GM21381 (cell line): Measurements from ENCODE around the gene SGTA.
A peak's percentile ranks its signal among the peaks of the same experiment; 100 is the strongest.

Experiments
- ATAC-seq: cut with Tn5 transposase; IDR thresholded peaks from one replicate; pipeline ENCODE4 v1.9.1; 2021; ENCODE audit warnings: mild to moderate bottlenecking, moderate library complexity; ENCODE audit not compliant: unreplicated experiment

The SGTA gene

GRCh38 chr19:2756921-2757881 is 25.9 kb downstream of the SGTA start:
- ATAC-seq, result no peak

- ATAC-seq, result no peak
These were observed 26.6 kb downstream of the SGTA start for GRCh38 chr19:2756477-2756876.

DNA sequence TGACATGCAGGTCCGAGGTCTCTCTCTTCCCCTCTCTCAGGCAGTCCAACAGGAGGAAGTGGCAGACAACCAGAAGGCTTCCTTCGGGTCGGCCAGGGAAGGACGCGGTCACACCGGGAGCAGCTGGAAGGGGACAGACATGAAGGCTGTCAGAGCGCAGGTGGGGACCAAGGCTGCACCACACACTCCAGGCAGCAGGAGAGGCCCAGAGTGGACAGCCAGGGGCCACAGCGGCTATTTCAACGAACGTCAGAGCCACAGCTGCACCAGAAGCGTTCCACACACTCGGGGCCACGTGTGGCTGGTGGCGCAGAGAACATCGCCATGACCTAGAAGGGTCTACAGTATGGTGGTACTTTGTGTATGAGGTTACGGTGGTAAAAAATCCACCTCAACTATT is 27.3 kb downstream of the SGTA start:
- ATAC-seq, result no peak

DNA sequence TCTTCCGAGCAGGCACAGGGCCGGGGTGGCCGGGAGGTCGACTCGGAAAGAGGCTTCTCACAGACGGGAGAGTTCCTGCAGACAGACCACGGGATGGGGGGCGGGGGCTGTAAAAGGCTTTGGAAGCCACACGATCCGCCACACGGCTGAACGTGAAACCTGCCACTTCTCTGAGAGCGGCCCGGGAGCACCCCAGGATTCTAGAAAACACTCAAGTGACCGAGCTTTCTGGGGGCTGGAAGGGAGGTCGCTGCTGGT is 27.7 kb downstream of the SGTA start:
- no peak for ATAC-seq

GRCh38 chr19:2754659-2755447 is 28.2 kb downstream of the SGTA start:
- no peak for ATAC-seq

- ATAC-seq, result no peak
These were observed 31.6 kb downstream of the SGTA start for GRCh38 chr19:2751438-2751830.

- ATAC-seq, result no peak
These were observed 32.1 kb downstream of the SGTA start for GRCh38 chr19:2750808-2751437.

DNA sequence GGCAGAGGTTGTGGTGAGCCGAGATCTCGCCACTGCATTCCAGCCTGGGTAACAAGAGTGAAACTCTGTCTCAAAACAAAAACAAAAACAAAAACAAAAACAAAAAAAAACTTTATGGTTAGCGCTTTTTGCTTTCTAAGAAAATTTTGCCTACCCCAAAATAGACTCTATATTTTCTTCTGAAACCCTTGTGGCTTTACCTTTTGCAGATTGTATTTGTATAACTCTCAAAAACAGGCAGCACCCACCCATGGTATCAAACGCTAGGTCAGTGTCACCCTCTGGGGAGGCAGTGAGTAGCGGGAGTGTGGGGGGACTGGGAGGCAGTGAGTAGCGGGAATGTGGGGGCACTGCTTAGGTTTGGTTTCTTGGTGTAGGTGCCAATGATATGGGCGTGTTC is 35.7 kb downstream of the SGTA start:
- ATAC-seq, result no peak

DNA sequence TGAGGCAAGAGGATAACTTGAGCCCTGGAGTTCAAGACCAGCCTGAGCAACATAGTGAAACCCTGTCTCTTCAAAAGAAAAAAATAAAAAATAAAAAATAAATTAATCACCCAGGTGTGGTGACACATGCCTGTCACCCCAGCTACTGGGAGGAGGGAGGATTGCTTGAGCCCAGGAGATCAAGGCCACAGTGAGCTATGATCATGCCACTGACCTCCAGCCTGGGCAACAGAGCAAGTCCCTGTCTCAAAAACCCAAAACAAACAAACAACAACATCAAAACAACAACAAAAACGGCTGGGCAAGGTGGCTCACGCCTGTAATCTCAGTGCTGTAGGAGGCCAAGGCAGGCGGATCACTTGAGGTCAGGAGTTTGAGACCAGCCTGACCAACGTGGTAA is 39.0 kb downstream of the SGTA start:
- ATAC-seq, result no peak

DNA sequence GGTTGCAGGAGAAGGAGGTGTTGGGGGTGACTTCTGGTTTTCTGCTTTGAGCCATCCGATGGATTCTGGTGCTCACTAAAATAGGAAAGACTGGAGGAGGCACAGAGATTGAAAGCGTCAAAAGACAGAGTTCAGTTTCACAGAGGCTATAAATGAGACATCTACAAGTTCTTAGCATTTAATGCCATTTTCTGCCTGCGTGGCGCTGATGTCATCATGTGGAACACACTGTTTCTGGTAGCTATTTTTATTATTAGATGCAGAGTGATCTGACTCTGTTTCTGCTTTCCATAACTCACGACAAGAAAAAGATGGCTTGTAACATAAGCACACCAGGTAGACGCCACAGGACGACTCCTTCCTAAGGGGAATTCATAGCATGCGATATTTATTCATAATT is 40.0 kb downstream of the SGTA start:
- ATAC-seq, result no peak

DNA sequence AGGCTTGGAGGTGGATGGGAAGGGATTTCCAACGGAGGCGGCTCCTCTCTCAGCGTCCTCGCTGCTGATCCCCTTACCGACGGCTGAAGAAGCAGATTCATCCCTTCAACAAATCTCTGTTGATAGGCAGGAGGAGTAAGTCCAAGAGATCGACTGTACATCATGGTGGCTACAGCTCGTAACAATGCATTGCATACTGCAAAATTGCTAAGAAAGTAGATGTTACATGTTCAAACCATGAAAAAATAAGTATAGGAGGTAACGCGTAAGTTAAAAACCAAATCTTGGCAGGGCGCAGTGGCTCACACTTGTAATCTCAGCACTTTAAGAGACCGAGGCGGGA is 42.8 kb downstream of the SGTA start:
- ATAC-seq, result no peak

- peak; percentile 97 for ATAC-seq
These were observed 43.3 kb downstream of the SGTA start, which contains the start of gene SLC39A3 for GRCh38 chr19:2739602-2740313. Gene SLC39A3, minus strand, starts transcription at chr19:2740017. Its CDS starts 2,760 bp downstream, at chr19:2737257.

- ATAC-seq, result no peak
These were observed 46.4 kb downstream of the SGTA start for GRCh38 chr19:2736550-2737190.

DNA sequence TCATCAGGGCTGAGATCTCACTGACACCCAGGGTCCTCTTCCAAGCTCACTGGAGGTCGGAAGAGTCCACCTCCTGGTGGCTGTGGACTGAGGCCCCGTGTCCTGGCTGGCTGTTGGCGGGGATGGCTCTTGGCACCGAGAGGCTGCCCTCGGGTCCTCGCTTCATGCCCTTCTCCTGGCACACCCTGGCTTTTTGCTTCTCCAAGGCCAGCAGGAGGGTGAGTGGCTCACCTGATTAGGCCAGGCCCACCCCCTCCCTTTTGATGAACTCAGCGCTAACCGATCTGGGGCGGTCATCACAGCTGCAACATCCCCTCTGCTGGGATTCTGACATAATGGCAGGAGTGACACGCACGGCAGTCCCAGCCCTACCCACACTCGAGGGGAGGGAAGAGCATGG is 47.7 kb downstream of the SGTA start:
- no peak for ATAC-seq

GRCh38 chr19:2734589-2735288 is 48.3 kb downstream of the SGTA start:
- ATAC-seq, result no peak

GRCh38 chr19:2733930-2734588 is 49.0 kb downstream of the SGTA start:
- no peak for ATAC-seq

GRCh38 chr19:2732883-2733282 is 50.2 kb downstream of the SGTA start:
- ATAC-seq, result no peak

DNA sequence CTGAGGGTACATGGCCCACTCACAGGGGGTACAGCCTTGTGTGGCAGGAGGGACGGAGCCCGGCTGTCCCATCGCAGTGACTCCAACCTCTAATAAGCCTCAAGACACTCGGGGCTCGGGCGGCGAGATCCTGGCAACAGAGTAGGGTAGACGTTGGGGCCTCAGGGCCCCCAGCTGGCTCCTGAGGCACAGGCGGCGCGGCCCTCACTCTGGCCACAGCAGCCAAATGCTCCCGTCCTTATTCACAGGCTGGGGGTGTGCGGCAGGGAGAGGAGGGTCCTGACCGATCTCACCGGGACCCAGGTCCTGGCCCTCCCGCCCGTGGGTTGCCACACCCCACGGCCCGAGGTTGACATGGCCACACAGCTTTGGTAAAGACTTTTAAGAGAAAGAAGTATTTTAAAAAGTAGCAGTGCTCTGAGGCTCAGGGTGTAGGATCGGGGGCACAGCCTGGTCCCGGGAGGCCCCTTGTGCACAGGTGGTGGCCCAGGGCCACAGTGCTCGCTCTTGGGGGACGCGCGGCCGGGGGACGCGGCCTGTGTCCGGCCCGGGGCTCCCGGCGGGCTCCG is 50.8 kb downstream of the SGTA start:
- ATAC-seq, result no peak
